Activated T-helper 17 cell treated with anti-CD3 and anti-CD28 coated beads, Interleukin-2, amount 50 U/mL, for 72 hours (primary cell): ENCODE data around the gene YLPM1. TPM values are rescaled to one million over a fixed set of nuclear protein-coding genes. Genes with fewer than 3 reads are reported as not detected.

Experiments
- ATAC-seq: fragments of 150-1000 bp; cut with Tn5 transposase; replicated peaks from 2 replicates; pipeline ENCODE4 v1.10.0; 2021; ENCODE audit warnings: mild to moderate bottlenecking, moderate library complexity
- H3K27ac Mint-ChIP-seq: one replicate; pipeline ENCODE4 v1.8.0; 2022; ENCODE audit warnings: mixed read lengths
- H3K27me3 Mint-ChIP-seq: one replicate; pipeline ENCODE4 v1.8.0; 2022; ENCODE audit warnings: mixed read lengths
- H3K36me3 Mint-ChIP-seq: one replicate; pipeline ENCODE4 v1.8.0; 2022; ENCODE audit warnings: low read depth, mild to moderate bottlenecking, mixed read lengths
- H3K4me1 Mint-ChIP-seq: one replicate; pipeline ENCODE4 v1.8.0; 2022; ENCODE audit warnings: mixed read lengths
- H3K4me3 Mint-ChIP-seq: one replicate; pipeline ENCODE4 v1.8.0; 2022; ENCODE audit warnings: mild to moderate bottlenecking, mixed read lengths
- H3K9me3 Mint-ChIP-seq: one replicate; pipeline ENCODE4 v1.8.0; 2022; ENCODE audit warnings: mixed read lengths
- total RNA-seq, 2 donors: library from RNA; stranded (reverse); gene quantifications; one replicate each; pipeline ENCODE4 v1.2.3, GENCODE V29; 2022

The YLPM1 gene
- total RNA-seq, 2 donors from 2014 or later: 52.1 to 59.0 TPM

DNA sequence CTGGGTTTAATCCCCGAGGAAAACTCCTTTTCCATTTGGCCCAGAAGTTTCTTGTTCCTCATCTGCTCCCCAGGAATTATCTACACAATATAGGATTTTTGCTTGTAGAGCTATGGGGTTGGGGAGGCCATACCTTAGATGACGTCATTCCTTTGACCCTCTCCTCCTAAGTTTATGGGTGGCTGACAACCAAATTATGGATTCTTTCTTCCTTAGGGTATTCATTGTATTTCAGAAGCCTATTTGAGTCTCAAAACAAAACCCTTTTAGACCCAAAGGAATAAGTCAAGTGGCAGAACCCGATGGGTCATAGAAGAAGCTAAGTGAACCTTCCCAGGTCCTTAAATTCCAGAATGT, 98.6 kb downstream of the YLPM1 start:
- H3K36me3 Mint-ChIP-seq: no peaks in the 10 kb centered on the region
- H3K27me3 Mint-ChIP-seq: no peaks in the 10 kb centered on the region
- no peak for ATAC-seq
- H3K4me3 Mint-ChIP-seq: no peak overlapping the region
- H3K4me1 Mint-ChIP-seq: peaks cover 6% of the 10 kb centered on the region
- H3K27ac Mint-ChIP-seq: no peak overlapping the region
- no peaks in the 10 kb centered on the region for H3K9me3 Mint-ChIP-seq

DNA sequence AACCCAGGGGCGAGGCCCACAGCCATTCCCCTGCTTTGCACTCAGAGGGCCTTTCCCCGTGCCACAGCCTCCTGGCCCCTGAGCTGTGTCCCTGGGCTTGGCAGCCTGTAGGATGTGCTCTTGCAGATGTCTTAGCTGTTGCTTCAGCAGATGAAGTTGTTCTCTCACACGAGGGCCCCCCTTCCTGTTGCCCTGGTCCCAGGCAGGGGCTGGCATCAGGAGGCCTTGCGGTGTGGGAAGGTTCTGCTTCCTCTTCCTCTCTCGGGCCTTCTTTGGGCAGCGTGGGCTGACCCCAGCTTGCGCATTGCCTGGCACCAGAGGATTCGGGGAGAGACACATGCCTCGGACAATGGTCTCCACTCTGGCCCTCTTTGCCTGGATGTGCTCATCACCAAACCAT, 100.2 kb downstream of the YLPM1 start:
- H3K27ac Mint-ChIP-seq: no peak overlapping the region
- no peaks in the 10 kb centered on the region for H3K27me3 Mint-ChIP-seq
- peaks cover 14% of the 10 kb centered on the region for H3K4me1 Mint-ChIP-seq
- H3K36me3 Mint-ChIP-seq: no peaks in the 10 kb centered on the region
- no peak overlapping the region for H3K4me3 Mint-ChIP-seq
- H3K9me3 Mint-ChIP-seq: no peaks in the 10 kb centered on the region
- ATAC-seq: no peak

DNA sequence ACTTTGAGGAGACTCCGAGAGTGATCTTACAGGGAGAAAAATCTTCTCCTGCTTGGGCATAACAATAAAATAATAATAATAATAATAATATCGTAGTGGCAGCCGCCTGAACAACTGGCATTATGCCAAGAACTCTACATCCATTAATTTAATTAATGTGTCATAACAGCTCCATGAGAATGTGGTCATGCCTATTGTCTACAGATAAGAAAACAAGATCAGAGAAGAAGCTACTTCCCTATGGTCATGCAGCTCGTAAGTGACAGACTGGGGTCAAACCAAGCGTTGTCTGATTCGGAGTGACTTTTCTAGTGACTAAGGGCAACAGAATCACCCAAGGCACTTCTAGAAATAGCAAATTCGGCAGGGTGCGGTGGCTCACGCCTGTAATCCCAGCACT, 101.1 kb downstream of the YLPM1 start:
- no peaks in the 10 kb centered on the region for H3K36me3 Mint-ChIP-seq
- no peak overlapping the region for H3K4me3 Mint-ChIP-seq
- no peak for ATAC-seq
- H3K27ac Mint-ChIP-seq: no peak overlapping the region
- no peaks in the 10 kb centered on the region for H3K9me3 Mint-ChIP-seq
- peaks cover 14% of the 10 kb centered on the region for H3K4me1 Mint-ChIP-seq
- H3K27me3 Mint-ChIP-seq: no peaks in the 10 kb centered on the region

DNA sequence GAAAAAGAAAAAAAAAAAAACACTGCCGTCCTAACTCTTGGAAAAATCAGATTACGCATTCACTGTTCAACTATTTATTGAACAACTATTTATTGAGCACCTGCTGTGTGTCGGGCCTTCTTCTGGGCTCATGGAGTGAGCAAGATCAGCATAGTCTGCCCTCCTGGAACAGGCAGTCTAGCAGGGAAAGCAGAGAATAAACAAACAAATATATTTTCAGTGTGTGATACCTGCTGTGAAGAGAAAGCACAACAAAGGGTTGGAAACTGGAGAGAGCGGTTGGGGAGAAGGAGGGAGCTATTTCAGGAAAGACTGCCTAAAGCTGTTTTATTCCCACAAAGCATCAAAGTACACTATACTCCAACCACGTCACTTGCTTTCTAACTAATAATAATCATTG, 102.0 kb downstream of the YLPM1 start:
- Mint-ChIP-seq H3K4me3 (no peak overlapping the region), H3K27ac (no peak overlapping the region), H3K9me3 (no peaks in the 10 kb centered on the region), H3K36me3 (no peaks in the 10 kb centered on the region), H3K4me1 (peaks cover 14% of the 10 kb centered on the region), H3K27me3 (no peaks in the 10 kb centered on the region)
- ATAC-seq: no peak

DNA sequence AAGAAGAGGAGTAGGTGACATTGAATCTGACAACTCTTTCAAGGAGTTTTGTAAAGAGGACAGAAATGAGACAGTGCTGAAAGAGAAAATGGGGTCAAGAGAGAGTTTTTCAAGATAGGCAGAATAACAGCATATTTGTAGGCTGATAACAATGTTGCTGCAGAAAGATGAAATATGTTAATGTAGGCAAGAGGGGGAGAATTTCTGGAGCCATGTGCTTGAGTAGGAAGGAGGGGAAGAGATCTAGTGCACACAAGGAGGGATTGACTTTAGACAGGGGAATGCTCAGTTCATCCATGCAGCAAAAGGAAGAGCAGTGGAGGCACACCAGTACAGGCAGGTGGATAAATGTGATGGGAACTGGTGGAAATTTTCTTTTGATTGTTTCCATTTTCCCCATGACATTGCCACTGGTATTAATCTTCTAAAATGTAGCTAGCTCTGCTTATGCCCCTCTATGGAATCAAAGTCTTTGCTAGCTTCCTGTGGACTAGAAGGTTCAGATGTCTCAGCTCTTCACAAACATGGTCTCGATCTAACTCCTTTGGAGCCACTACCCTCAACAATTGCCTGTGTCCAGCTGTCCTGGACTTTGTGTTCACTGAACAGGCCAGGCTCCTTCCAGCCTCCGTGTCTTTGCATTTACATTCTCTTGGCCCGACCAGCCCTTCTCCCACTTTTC, 103.7 kb downstream of the YLPM1 start:
- no peak for ATAC-seq
- H3K9me3 Mint-ChIP-seq: no peaks in the 10 kb centered on the region
- peak overlapping the region; percentile 71 for H3K27ac Mint-ChIP-seq

DNA sequence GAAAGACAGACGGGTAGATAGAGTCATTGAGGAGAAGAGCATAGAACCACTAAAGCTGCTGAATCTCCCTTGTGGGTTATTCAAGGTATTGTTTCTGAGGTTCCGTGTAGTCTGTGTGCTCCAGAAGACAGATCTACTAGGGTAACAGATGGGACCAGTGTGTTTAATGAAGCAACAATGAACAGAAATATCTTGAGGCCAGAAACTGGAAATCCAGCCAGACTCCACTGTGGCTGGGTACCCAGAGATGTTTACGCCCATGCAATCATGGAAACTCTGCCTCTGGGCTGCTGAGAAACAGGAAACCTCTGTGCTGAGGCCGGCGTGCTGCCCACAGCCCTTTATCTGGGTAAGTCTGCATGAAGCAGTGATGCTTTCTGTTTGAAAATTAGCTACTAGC, 104.6 kb downstream of the YLPM1 start:
- ATAC-seq: peak; percentile 100
- Mint-ChIP-seq H3K4me3 (peak overlapping the region; percentile 54), H3K36me3 (no peaks in the 10 kb centered on the region), H3K4me1 (peaks cover 14% of the 10 kb centered on the region), H3K27ac (peak overlapping the region; percentile 71), H3K27me3 (no peaks in the 10 kb centered on the region), H3K9me3 (no peaks in the 10 kb centered on the region)

More for the DNA sequence above, 103.7 kb downstream of the YLPM1 start:
- peak overlapping the region; percentile 54 for H3K4me3 Mint-ChIP-seq
- H3K4me1 Mint-ChIP-seq: peaks cover 14% of the 10 kb centered on the region
- no peaks in the 10 kb centered on the region for H3K27me3 Mint-ChIP-seq
- H3K36me3 Mint-ChIP-seq: no peaks in the 10 kb centered on the region

DNA sequence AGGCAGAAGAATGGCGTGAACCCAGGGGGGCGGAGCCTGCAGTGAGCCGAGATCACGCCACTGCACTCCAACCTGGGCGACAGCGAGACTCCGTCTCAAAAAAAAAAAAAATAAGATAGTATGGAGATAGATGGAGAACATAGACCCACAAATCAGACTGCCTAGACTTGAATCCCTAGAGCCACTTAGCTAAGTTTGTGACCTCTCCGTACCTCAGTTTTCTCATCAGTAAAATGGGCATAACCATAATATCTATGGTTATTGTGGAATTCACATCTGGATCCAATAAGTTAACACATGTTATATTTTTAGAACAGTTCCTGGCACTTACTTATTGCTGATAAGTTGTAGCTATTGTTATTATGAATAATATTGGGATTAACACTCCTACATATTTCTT, 105.6 kb downstream of the YLPM1 start:
- peaks cover 17% of the 10 kb centered on the region for H3K4me1 Mint-ChIP-seq

DNA sequence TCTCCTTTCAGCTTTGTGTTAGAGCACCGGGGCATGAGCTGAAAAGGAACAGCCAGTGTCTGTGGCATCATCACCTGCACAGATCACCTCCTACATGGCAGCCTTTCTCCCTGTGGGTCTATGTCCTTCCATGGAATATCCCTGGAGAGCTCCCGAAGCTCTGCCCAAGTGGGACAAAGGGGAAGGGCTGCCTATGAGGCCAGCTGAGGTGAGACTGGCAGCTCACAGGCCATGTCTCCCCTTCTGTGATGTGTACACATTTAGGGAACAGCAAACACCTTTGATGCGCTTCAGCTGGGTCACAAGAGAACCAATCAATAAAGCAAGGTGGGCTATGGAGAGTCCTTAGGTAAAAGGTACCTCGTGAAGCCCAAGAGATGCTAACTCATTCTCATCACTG, 108.7 kb downstream of the YLPM1 start:
- H3K4me1 Mint-ChIP-seq: peaks cover 26% of the 10 kb centered on the region
- no peaks in the 10 kb centered on the region for H3K36me3 Mint-ChIP-seq
- ATAC-seq: no peak
- no peak overlapping the region for H3K4me3 Mint-ChIP-seq
- no peaks in the 10 kb centered on the region for H3K27me3 Mint-ChIP-seq
- H3K27ac Mint-ChIP-seq: no peak overlapping the region
- no peaks in the 10 kb centered on the region for H3K9me3 Mint-ChIP-seq

More for the DNA sequence above, 105.6 kb downstream of the YLPM1 start:
- H3K27ac Mint-ChIP-seq: no peak overlapping the region
- H3K27me3 Mint-ChIP-seq: no peaks in the 10 kb centered on the region
- no peak for ATAC-seq
- no peak overlapping the region for H3K4me3 Mint-ChIP-seq
- H3K36me3 Mint-ChIP-seq: no peaks in the 10 kb centered on the region
- no peaks in the 10 kb centered on the region for H3K9me3 Mint-ChIP-seq

DNA sequence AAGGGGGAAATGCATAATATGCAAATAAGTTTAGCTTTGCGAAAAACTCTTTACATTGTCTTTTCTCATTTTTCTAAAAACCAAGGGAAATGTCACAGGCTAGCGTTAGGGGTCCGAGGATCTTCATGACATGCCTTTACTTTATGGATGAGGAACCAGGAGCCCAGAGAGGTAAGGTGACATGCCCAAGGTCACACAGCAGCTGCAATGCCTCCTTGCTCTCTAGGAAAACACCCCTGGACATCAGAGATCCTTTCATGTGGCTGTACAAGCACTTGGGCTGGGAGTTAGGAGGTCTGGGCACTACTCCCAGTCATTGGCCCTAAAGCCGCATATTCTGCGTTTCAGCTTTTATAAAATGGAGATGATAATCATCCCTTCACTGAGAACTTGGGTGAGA, 112.1 kb downstream of the YLPM1 start:
- peak overlapping the region; percentile 83 for H3K4me3 Mint-ChIP-seq

DNA sequence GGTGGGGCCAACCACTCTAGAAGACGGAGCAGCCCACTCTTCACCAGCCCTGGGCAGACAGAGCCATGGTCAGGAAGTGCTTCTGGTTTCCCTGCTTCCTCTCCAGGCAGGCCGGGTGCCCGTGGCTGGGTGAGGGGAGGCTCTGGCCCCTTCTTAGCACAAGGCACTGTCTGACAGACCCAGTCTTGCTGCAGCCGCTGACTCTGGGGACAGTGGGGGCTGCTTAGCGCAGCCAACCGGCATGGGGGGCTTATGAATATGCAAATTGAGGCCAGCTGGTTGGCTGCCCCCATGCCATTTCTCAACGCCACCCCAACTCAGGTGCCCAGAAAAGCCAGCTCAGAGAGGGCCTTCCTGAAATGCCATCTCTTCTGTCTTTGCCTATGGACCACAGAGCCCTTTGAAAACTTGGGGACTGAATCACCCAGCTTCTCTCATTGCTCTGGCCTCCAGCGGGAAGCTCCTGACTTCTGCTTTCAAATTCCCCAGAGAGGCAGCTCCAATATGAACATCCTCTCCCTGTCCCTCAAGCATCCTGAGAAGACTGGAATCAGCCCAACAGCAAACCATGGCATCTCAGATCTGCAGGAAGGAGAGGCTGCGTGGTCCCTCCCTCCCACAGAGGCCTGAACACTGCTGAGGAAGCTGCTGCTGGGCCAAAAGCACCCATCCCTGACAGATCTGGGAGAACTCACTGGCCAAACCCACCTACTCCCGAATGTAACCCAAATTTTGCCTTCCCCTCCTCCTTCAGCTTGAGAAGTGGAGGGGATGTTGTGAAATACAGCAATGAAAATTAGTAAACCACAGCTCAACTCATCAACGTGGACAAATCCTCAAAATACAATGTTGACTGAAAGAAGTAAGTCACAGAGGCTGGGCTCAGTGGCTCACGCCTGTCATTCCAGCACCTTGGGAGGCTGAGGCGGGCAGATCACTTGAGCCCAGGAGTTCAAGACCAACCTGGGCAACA, 113.1 kb downstream of the YLPM1 start, which contains the start of gene PROX2:
Gene PROX2, minus strand, starts transcription at position 205 of the 973 bp plus-strand sequence. CDS start 12,311 bp downstream, outside the sequence.
- H3K4me1 Mint-ChIP-seq: peaks cover 32% of the 10 kb centered on the region
- peak; percentile 74 for ATAC-seq
- H3K36me3 Mint-ChIP-seq: no peaks in the 10 kb centered on the region
- H3K9me3 Mint-ChIP-seq: no peaks in the 10 kb centered on the region
- H3K27me3 Mint-ChIP-seq: no peaks in the 10 kb centered on the region
- peak within 1 kb of the TSS; percentile 83 for H3K4me3 Mint-ChIP-seq
- H3K27ac Mint-ChIP-seq: peak within 1 kb of the TSS; percentile 83

More for the DNA sequence above, 112.1 kb downstream of the YLPM1 start:
- Mint-ChIP-seq H3K36me3 (no peaks in the 10 kb centered on the region), H3K27me3 (no peaks in the 10 kb centered on the region), H3K4me1 (peaks cover 25% of the 10 kb centered on the region), H3K27ac (peak overlapping the region; percentile 83), H3K9me3 (no peaks in the 10 kb centered on the region)
- ATAC-seq: no peak

DNA sequence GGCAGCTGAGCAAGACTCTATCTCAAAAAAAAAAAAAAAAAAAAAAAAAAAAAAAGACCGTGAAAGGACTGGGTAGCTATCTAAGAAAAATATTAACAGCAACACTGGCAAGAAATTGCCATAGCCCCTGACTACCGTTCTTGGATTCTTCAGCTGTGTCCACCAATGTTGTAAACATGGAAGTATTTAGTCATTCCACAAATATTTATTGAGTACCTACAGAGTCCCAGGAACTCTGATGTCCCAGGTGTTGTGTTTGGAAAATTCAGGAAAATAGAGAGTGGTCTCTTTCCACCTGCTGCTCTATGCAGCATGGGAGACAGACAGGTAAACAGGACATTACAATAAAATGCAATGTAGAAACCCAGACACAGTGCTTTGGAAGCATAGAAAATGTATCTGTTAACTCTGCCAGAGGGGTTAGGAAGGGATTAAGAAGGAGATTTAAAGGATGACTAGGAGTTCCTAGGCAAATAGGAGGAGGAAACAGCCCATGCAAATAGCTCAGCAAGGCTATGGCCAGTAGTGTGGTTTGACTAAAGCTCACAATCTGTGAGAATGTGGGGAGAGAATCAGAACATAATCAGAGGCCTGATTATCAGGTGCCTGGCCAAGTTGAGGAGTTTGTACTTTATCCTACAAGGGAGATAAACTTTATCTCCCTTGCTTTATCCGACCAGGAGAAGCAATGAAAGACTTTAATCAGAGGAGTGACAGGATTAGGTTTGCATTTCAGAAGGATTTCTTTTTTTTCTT, 116.5 kb downstream of the YLPM1 start:
- Mint-ChIP-seq H3K4me1 (peaks cover 46% of the 10 kb centered on the region), H3K36me3 (peaks cover 27% of the 10 kb centered on the region), H3K9me3 (no peaks in the 10 kb centered on the region), H3K27ac (peak overlapping the region; percentile 98), H3K4me3 (peak overlapping the region; percentile 99), H3K27me3 (no peaks in the 10 kb centered on the region)
- ATAC-seq: no peak

DNA sequence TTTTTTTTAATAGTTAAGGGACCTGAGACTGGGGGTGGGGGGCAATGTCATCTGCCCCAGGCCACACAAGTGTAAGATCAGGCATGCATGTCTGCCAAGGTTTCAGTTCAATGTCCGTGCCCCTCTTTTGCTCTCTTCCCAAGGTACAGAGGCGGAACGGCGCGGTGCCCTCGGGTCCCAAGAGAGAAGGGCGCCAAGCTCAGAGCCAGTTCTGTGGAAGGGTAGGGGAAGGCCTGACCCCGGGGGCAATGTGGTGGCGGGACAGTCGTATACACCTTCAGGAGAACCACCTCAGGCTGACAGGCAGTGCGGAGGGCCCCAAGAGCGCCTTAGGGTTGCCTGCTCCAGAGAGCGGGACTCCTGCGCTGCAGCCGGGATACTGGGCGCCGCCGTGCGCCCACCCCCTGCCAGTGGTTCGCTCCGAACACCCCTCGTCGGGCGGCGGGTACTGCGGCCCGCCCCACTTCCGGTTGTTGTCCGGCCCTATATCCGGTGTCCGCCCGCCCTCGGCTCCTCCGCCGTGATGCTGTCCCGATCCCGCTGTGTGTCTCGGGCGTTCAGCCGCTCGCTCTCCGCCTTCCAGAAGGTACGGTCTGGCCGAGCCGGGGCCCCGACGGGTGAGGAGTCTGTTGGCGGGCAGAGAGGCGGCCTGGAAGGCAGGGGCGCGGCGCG, 118.5 kb downstream of the YLPM1 start, which contains the start of gene DLST:
Gene DLST, plus strand, starts transcription at position 486 of the 672 bp plus-strand sequence. Its CDS starts 38 bp downstream, at position 524.
- Mint-ChIP-seq H3K27ac (peak within 1 kb of the TSS; percentile 98), H3K36me3 (peaks cover 46% of the 10 kb centered on the region)

DNA sequence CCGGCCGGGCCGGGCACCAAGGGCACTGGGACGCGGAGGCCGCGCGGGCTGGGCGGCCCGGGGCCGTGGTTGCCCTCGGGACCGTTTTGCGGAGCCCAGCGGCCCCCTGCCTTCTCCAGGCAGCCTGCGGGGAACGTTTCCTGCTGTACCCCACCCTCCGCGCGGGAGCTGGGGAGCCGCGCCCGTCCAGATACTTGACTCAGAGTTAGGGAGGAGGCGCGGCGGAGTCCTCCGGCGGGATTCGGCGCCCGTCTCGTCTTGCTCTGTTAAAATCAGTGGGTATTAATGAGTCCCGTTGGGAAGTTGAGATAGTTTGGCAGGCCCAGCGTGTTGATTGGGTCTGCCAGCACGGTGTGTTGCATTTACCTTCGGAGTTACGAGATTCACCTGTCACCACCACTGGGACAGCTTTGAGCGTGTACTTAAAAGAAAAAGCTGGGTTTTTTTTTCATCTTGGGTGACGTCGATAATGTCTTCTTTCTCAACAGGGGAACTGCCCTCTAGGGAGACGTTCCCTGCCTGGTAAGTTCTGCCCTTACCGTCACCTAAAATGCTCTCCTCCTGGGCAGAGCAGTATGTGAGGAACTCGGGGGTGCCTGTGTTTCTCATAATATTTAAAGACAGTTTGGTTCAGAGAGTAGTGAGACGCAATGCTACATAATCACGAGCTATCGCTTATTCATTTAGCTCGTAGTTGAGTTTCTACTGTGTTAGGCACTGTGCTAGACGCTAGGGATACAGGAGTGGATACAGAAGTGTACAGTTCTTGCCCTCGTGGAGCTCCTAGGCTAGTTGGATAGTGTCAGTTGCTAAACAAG, 119.2 kb downstream of the YLPM1 start:
- H3K27ac Mint-ChIP-seq: peak overlapping the region; percentile 98
- no peaks in the 10 kb centered on the region for H3K9me3 Mint-ChIP-seq
- peaks cover 48% of the 10 kb centered on the region for H3K36me3 Mint-ChIP-seq
- H3K4me1 Mint-ChIP-seq: peaks cover 44% of the 10 kb centered on the region
- peak overlapping the region; percentile 99 for H3K4me3 Mint-ChIP-seq
- H3K27me3 Mint-ChIP-seq: no peaks in the 10 kb centered on the region
- ATAC-seq: peak; percentile 60

More for the DNA sequence above, 118.5 kb downstream of the YLPM1 start, which contains the start of gene DLST:
- H3K4me1 Mint-ChIP-seq: peaks cover 45% of the 10 kb centered on the region
- peak within 1 kb of the TSS; percentile 99 for H3K4me3 Mint-ChIP-seq
- ATAC-seq: peak; percentile 97
- H3K27me3 Mint-ChIP-seq: no peaks in the 10 kb centered on the region
- no peaks in the 10 kb centered on the region for H3K9me3 Mint-ChIP-seq
